K562 (cell line): ENCODE measurements around the gene ACOT4. TPM values are rescaled to one million over a fixed set of nuclear protein-coding genes. Genes with fewer than 3 reads are reported as not detected.

ENCODE experiments used
- ATAC-seq: fragments of 200-7000 bp; cut with Tn5 transposase; 3 replicates; pipeline ENCODE4 v1.9.1; 2020; ENCODE audit warnings: moderate library complexity
- BruUV-seq: library from RNA; stranded (reverse); fragments of 400-500 nt; replicated peaks from 2 replicates; lab custom pipeline; 2021; lab: Mats Ljungman, UMichigan
- CTCF ChIA-PET: fragments of 300-600 bp; formaldehyde crosslinking; extraction: SDS; loops from one replicate; lab custom pipeline; 2021; ENCODE audit warnings: low intra/inter-chr PET ratio; lab: Yijun Ruan, JAX
- POLR2A ChIA-PET: fragments of 300-600, 350-650 bp; sonication (Branson Sonifier 250); formaldehyde crosslinking; extraction: SDS; loops from one replicate; lab custom pipeline; 2021; ENCODE audit warnings: antibody characterized with exemption, inconsistent platforms; lab: Yijun Ruan, JAX
- DNase-seq, 4 experiments: peaks; one replicate each; pipeline versions ENCODE4 v3.0.0 to v3.0.0-alpha.2; 2011 to 2018; ENCODE audit warnings: low spot score in 3 of 4, mixed read lengths in 3 of 4; ENCODE audit errors: extremely low read depth in 1 of 4
- FAIRE-seq: peaks from 2 replicates; lab custom pipeline; 2011; peaks lifted over from hg19 to GRCh38; lab: Jason Lieb, UNC
- H2AFZ ChIP-seq: 2 replicates; pipeline ENCODE4 v1.6.0; 2011; ENCODE audit warnings: low read depth, low read length, control low read depth, inconsistent platforms
- H3K27ac ChIP-seq: fragments of 200-600 bp; 3 replicates; pipeline ENCODE4 v1.8.0; 2011; ENCODE audit warnings: low read depth, mild to moderate bottlenecking, control low read depth, inconsistent platforms, low read length, moderate library complexity, mixed read lengths; ENCODE audit errors: extremely low read depth
- H3K27me3 ChIP-seq, 2 experiments: fragments of 300-600 bp in 1 of 2; 2 replicates in 1 of 2; 3 replicates in 1 of 2; pipeline versions ENCODE4 v1.6.0 to v1.8.0; 2011; ENCODE audit warnings: inconsistent platforms in 2 of 2, low read length in 2 of 2, mild to moderate bottlenecking in 1 of 2, mixed read lengths in 1 of 2, moderate library complexity in 1 of 2; ENCODE audit not compliant: control insufficient read depth in 2 of 2, insufficient read depth in 2 of 2
- H3K36me3 ChIP-seq: fragments of 300-600 bp; 3 replicates; pipeline ENCODE4 v1.8.0; 2011; ENCODE audit warnings: mild to moderate bottlenecking, low read length, inconsistent platforms; ENCODE audit not compliant: control insufficient read depth, insufficient read depth
- H3K4me1 ChIP-seq, 2 experiments: fragments of 200-600 bp in 1 of 2; replicated peaks in 1 of 2; 2 replicates in 1 of 2; 3 replicates in 1 of 2; pipeline versions ENCODE4 v1.5.1 to v1.8.0; 2011; ENCODE audit warnings: inconsistent platforms in 2 of 2, low read length in 2 of 2, mild to moderate bottlenecking in 1 of 2, mixed read lengths in 1 of 2, moderate library complexity in 1 of 2; ENCODE audit not compliant: control insufficient read depth in 2 of 2, insufficient read depth in 2 of 2
- H3K4me2 ChIP-seq: 2 replicates; pipeline ENCODE4 v1.6.1; 2011; ENCODE audit warnings: low read length, control low read depth, inconsistent platforms, mixed read lengths; ENCODE audit not compliant: insufficient read depth
- H3K4me3 ChIP-seq: fragments of 200-600 bp; sonication (generic), shearing (Covaris generic); 2 replicates; pipeline ENCODE4 v1.5.1; 2016; ENCODE audit warnings: control low read depth, inconsistent platforms
- H3K79me2 ChIP-seq: fragments of 200-600 bp; 3 replicates; pipeline ENCODE4 v1.8.0; 2011; ENCODE audit warnings: low read length, inconsistent platforms; ENCODE audit not compliant: control insufficient read depth, insufficient read depth
- H3K9ac ChIP-seq, 2 experiments: 2 replicates each; pipeline versions ENCODE4 v1.6.0 to v1.6.1; 2011; ENCODE audit warnings: low read depth in 2 of 2, low read length in 2 of 2, control low read depth in 1 of 2, inconsistent platforms in 1 of 2, mild to moderate bottlenecking in 1 of 2, mixed read lengths in 1 of 2; ENCODE audit not compliant: insufficient read depth in 1 of 2
- H3K9me1 ChIP-seq: one replicate; pipeline ENCODE4 v1.6.0; 2011; ENCODE audit warnings: inconsistent platforms, mild to moderate bottlenecking, low read length, moderate library complexity; ENCODE audit not compliant: control insufficient read depth, insufficient read depth
- H3K9me3 ChIP-seq: replicated peaks from 2 replicates; pipeline ENCODE4 v1.5.1; 2011; ENCODE audit warnings: low read depth, low read length, inconsistent platforms; ENCODE audit not compliant: control insufficient read depth, insufficient read depth
- H4K20me1 ChIP-seq: replicated peaks from 2 replicates; pipeline ENCODE4 v1.6.1; 2011; ENCODE audit warnings: low read length, inconsistent platforms, mixed read lengths; ENCODE audit not compliant: control insufficient read depth, insufficient read depth
- CBFA2T2 ChIP-seq: fragments of 450-650 bp; conservative IDR thresholded peaks from 2 replicates; pipeline ENCODE4 v1.6.1; 2017; ENCODE audit warnings: mild to moderate bottlenecking
- E2F5 ChIP-seq: sonication (generic); formaldehyde crosslinking; IDR thresholded peaks from 2 replicates; pipeline ENCODE4 v1.8.0; 2022; ENCODE audit warnings: mild to moderate bottlenecking, missing genetic modification reagents
- HIVEP1 ChIP-seq: fragments of 250-450 bp; sonication (Bioruptor Pico); IDR thresholded peaks from 2 replicates; pipeline ENCODE4 v1.4.0; 2020; ENCODE audit warnings: mild to moderate bottlenecking
- MNT ChIP-seq, 2 experiments: fragments of 450-650 bp; conservative IDR thresholded peaks; 2 replicates each; pipeline ENCODE4 v1.6.1; 2017; ENCODE audit warnings: mild to moderate bottlenecking in 2 of 2, moderate library complexity in 2 of 2
- NFYB ChIP-seq: IDR thresholded peaks from 2 replicates; pipeline ENCODE4 v1.6.1; 2011; ENCODE audit warnings: mild to moderate bottlenecking, moderate library complexity; ENCODE audit not compliant: insufficient read length; ENCODE audit errors: extremely low read depth
- RBM25 ChIP-seq: fragments of 200-400 bp; formaldehyde crosslinking; IDR thresholded peaks from 2 replicates; pipeline ENCODE4 v1.6.1; 2018; ENCODE audit warnings: low read length, low read depth, moderate library complexity; ENCODE audit not compliant: severe bottlenecking
- ZNF316 ChIP-seq: fragments of 450-650 bp; IDR thresholded peaks from 2 replicates; pipeline ENCODE4 v1.6.1; 2016
- WGBS: fragments of 100-300 bp; shearing (Covaris generic); methylation state at CpG from one replicate; pipeline ENCODE4 v1.1.6; 2016; ENCODE audit warnings: low coverage, mixed read lengths; ENCODE audit not compliant: insufficient coverage; ENCODE audit errors: missing lambda C conversion rate; 5-methylcytosine and 5-hydroxymethylcytosine counted together
- in situ Hi-C: fragments of 300-500 bp; cut with MboI; formaldehyde crosslinking; loops from 4 replicates; pipeline ENCODE4 v1.15.0; 2018; ENCODE audit warnings: inconsistent platforms, mixed read lengths
- intact Hi-C: fragments of 100-400 bp; cut with micrococcal nuclease; formaldehyde crosslinking; loops from 2 replicates; pipeline ENCODE4 v1.14.2; 2022
- polyA plus RNA-seq, 8 experiments: library from polyadenylated mRNA; depleted of rRNA in 4 of 8; stranded (reverse) in 5 of 8; unstranded in 3 of 8; fragments of >200 nt; fragmentation: Nextera tagmentation in 2 of 8; fragmentation: Illumina TruSeq in 1 of 8; extraction: Ambion mirVana in 2 of 8; extraction: Trizol in 1 of 8; gene quantifications; 2 replicates each; pipeline versions ENCODE4 v1.2.1 to v1.2.3, GENCODE V29; 2011 to 2014; ENCODE audit warnings: inconsistent platforms in 1 of 8, missing spikeins in 1 of 8
- total RNA-seq, 7 experiments: library from RNA; depleted of rRNA in 6 of 7; stranded (reverse); fragments of >200 nt in 6 of 7; fragmentation: Illumina TruSeq in 2 of 7; extraction: Trizol in 2 of 7; gene quantifications; 2 replicates each; pipeline versions ENCODE4 v1.2.1 to v1.2.3, GENCODE V29; 2011 to 2021; ENCODE audit warnings: low replicate concordance in 1 of 7

The ACOT4 gene
- total and polyA plus RNA-seq, 9 of the 15 experiments (the other 6 are each of a cell fraction or from before 2014, with no cell fraction given): not detected

GRCh38 chr14:73567358-73567757, 24.3 kb upstream of the ACOT4 start:
- in situ Hi-C loops: no loop called here

GRCh38 chr14:73567951-73568885, 23.5 kb upstream of the ACOT4 start:
- intact Hi-C loops (loop anchor here (2.0 kb wide), 1 partner anchor 49 kb away; no protein-coding TSS in a partner anchor), in situ Hi-C loops (no loop called here)
- Histone ChIP-seq H3K9me3 (no peaks in the 10 kb centered on the region), H3K9ac (no peak overlapping the region), H4K20me1 (no peaks in the 10 kb centered on the region), H3K79me2 (no peaks in the 10 kb centered on the region), H3K9me1 (no peaks in the 10 kb centered on the region), H2AFZ (no peak overlapping the region), H3K36me3 (no peaks in the 10 kb centered on the region), H3K4me2 (no peak overlapping the region), H3K4me3 (no peak overlapping the region), H3K27ac (no peak overlapping the region), H3K4me1 (no peaks in the 10 kb centered on the region; a peak in 1 of 5 replicates), H3K27me3 (no peaks in the 10 kb centered on the region)
- FAIRE-seq (no peak), ATAC-seq (no peak), DNase-seq (peak in 2 of 4 experiments; percentile 0)
- BruUV-seq: no TSS peak
- 62% methylated on average over 16 of the region's 16 CpGs for WGBS
- CTCF ChIA-PET: no interaction called here
- POLR2A ChIA-PET: no interaction called here
- TF ChIP-seq MNT (conservative IDR thresholded peaks at IDR 0.05) (no peak), E2F5 (no peak), RBM25 (no peak), HIVEP1 (CRISPR knock-in tag) (no peak)

More at GRCh38 chr14:73567358-73567757, 24.3 kb upstream of the ACOT4 start:
- Histone ChIP-seq H3K9me1 (no peaks in the 10 kb centered on the region), H3K9me3 (no peaks in the 10 kb centered on the region), H3K9ac (no peak overlapping the region), H3K4me1 (no peaks in the 10 kb centered on the region; a peak in 1 of 5 replicates), H3K27me3 (no peaks in the 10 kb centered on the region), H3K27ac (no peak overlapping the region), H3K36me3 (no peaks in the 10 kb centered on the region), H4K20me1 (no peaks in the 10 kb centered on the region), H3K4me3 (no peak overlapping the region), H3K4me2 (no peak overlapping the region), H3K79me2 (no peaks in the 10 kb centered on the region), H2AFZ (no peak overlapping the region)
- ATAC-seq (no peak), FAIRE-seq (no peak), DNase-seq (no peak)
- BruUV-seq: no TSS peak
- ChIA-PET POLR2A (no interaction called here), CTCF (no interaction called here)
- WGBS: 41% methylated on average over 6 of the region's 7 CpGs
- intact Hi-C loops: no loop called here
- TF ChIP-seq ZNF316 (peak; percentile 54), NFYB (peak; percentile 19), CBFA2T2 (no peak)
